Upper lobe of right lung (tissue), 1 donor: ENCODE measurements around the gene NDUFS6. TPM values are rescaled to one million over a fixed set of nuclear protein-coding genes. Genes with fewer than 3 reads are reported as not detected.
"Not testable (repeated sequence)": the region's sequence is repeated elsewhere in the genome, so short reads cannot be mapped to it uniquely, and the experiment has no call there.

ENCODE experiments used
- ATAC-seq: fragments of 200-7000 bp; cut with Tn5 transposase; one replicate; pipeline ENCODE4 v1.9.1; 2020; ENCODE audit warnings: mild to moderate bottlenecking, moderate library complexity
- DNase-seq: peaks from one replicate; pipeline ENCODE4 v3.0.0-alpha.2; 2020
- H3K27ac ChIP-seq: fragments of 200-600 bp; one replicate; pipeline ENCODE4 v1.8.0; 2022
- H3K27me3 ChIP-seq: fragments of 200-600 bp; one replicate; pipeline ENCODE4 v1.8.0; 2022; ENCODE audit warnings: mild to moderate bottlenecking
- H3K36me3 ChIP-seq: fragments of 200-600 bp; one replicate; pipeline ENCODE4 v1.8.0; 2022
- H3K4me1 ChIP-seq: fragments of 200-600 bp; one replicate; pipeline ENCODE4 v1.8.0; 2022
- H3K4me3 ChIP-seq: fragments of 200-600 bp; one replicate; pipeline ENCODE4 v1.8.0; 2022; ENCODE audit warnings: mild to moderate bottlenecking
- H3K9me3 ChIP-seq: fragments of 200-600 bp; one replicate; pipeline ENCODE4 v1.8.0; 2022
- CTCF ChIP-seq: fragments of 200-600 bp; IDR thresholded peaks from one replicate; pipeline ENCODE4 v1.8.0; 2022; ENCODE audit warnings: antibody characterized with exemption
- intact Hi-C: fragments of 100-400 bp; cut with DNase I; formaldehyde crosslinking; loops from one replicate; pipeline ENCODE4 v1.11.0; 2022
- total RNA-seq: library from RNA; stranded (reverse); fragmentation: NEBNext Ultra II Directional; extraction: Animal tissue kit (Norgen Biotek cat#: 25700); gene quantifications from one replicate; pipeline ENCODE4 v1.2.1, GENCODE V29; 2021
- donor health status: DM: no; HTN: yes; CAD: no; lungs with severe emphysema.

The NDUFS6 gene
- total RNA-seq, 1 donor from 2014 or later: 23.5 TPM

- no peak for ATAC-seq
- Histone ChIP-seq H3K36me3 (no peaks in the 10 kb centered on the region), H3K4me1 (no peaks in the 10 kb centered on the region), H3K27me3 (peaks cover 51% of the 10 kb centered on the region), H3K27ac (no peak overlapping the region), H3K9me3 (no peaks in the 10 kb centered on the region), H3K4me3 (no peak overlapping the region)
- no peak for TF ChIP-seq CTCF
- intact Hi-C loops: no loop called here
- no peak for DNase-seq
Measured at GRCh38 chr5:1840071-1840547, 38.9 kb downstream of the NDUFS6 start.

GRCh38 chr5:1840741-1841521, 39.7 kb downstream of the NDUFS6 start:
- H3K36me3 ChIP-seq: no peaks in the 10 kb centered on the region
- TF ChIP-seq CTCF: no peak
- H3K4me1 ChIP-seq: no peaks in the 10 kb centered on the region
- no peaks in the 10 kb centered on the region for H3K9me3 ChIP-seq
- H3K27me3 ChIP-seq: peaks cover 51% of the 10 kb centered on the region
- intact Hi-C loops: no loop called here
- H3K27ac ChIP-seq: no peak overlapping the region
- H3K4me3 ChIP-seq: no peak overlapping the region
- ATAC-seq (peak; percentile 23), DNase-seq (no peak)

- H3K27ac ChIP-seq: no peak overlapping the region
- no peak for TF ChIP-seq CTCF
- H3K27me3 ChIP-seq: peaks cover 46% of the 10 kb centered on the region
- no peaks in the 10 kb centered on the region for H3K36me3 ChIP-seq
- no peaks in the 10 kb centered on the region for H3K4me1 ChIP-seq
- no peaks in the 10 kb centered on the region for H3K9me3 ChIP-seq
- DNase-seq: no peak
- no peak overlapping the region for H3K4me3 ChIP-seq
- no peak for ATAC-seq
- intact Hi-C loops: no loop called here
Measured at GRCh38 chr5:1842004-1842819, 41.0 kb downstream of the NDUFS6 start.

- H3K4me1 ChIP-seq, ATAC-seq, DNase-seq, H3K4me3 ChIP-seq, H3K27ac ChIP-seq, intact Hi-C loops, H3K36me3 ChIP-seq, H3K9me3 ChIP-seq: not testable (repeated sequence)
- peaks cover 35% of the 10 kb centered on the region for H3K27me3 ChIP-seq
Measured at GRCh38 chr5:1843761-1844160, 42.6 kb downstream of the NDUFS6 start.

GRCh38 chr5:1844708-1845436, 43.7 kb downstream of the NDUFS6 start:
- Histone ChIP-seq H3K27ac (no peak overlapping the region), H3K4me1 (no peaks in the 10 kb centered on the region), H3K27me3 (peaks cover 37% of the 10 kb centered on the region), H3K36me3 (no peaks in the 10 kb centered on the region), H3K9me3 (no peaks in the 10 kb centered on the region), H3K4me3 (no peak overlapping the region)
- no peak for TF ChIP-seq CTCF
- ATAC-seq (no peak), DNase-seq (no peak)
- intact Hi-C loops: no loop called here
